ENCODE results near the gene NT5E.

Gene NT5E

DNA sequence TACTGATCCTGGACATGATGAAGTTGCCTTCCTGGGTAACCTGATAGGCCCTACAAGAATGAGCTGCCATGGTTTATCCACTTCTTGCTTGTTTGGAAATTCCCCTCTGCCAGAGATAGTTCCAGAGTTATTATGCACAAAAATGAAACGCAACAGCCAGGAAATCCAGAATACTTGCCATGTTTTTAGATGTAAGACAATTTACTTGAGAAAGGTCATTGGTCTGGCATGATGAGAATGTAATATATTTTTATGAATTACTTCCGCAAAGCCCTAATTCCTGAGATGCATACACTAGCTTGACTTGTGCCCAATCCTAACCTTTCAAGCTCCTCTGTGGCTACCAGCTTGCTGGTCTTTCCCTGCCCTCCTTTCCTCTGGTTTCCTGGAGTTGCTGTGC, 27.9 kb upstream of the NT5E start:
- DNase-seq (ENCODE audit: low spot score): no peak

DNA sequence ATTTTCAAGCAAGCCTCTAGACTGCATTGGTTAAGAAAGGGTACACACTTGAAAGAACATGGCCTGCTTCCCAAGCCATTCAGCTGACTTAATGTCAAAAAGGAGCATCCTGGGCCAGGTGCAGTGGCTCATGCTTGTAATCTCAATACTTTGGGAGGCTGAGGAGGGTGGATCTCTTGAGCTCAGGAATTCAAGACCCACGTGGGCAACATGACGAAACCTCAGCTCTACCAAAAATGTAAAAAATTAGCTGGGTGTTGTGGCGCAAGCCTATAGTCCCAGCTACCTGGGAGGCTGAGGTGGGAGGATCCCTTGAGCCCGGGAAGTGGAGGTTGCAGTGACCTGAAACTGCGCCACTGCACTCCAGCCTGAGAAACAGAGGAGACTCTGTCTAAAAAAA, 26.9 kb upstream of the NT5E start:
- DNase-seq (ENCODE audit: low spot score): no peak

GRCh38 chr6:85424981-85425380, 24.9 kb upstream of the NT5E start:
- no peak for DNase-seq (ENCODE audit: low spot score)

DNA sequence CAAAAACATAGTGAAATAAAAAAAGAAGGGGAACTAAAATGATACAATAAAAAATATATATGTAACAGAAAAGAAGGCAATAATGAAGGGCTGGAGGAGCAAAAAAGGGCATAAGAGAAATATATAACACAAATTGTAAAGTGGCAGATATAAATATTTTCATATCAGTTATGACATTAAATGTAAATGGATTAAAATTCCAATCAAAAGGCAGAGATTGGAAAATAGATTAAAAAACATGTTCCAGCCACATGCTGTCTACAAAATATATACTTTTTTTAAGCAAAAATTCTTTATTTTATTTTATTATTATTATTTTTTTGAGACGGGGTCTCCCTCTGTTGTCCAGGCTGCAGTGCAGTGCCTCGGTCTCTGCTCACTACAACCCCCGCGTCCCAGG, 23.9 kb upstream of the NT5E start:
- no peak for DNase-seq (ENCODE audit: low spot score)

DNA sequence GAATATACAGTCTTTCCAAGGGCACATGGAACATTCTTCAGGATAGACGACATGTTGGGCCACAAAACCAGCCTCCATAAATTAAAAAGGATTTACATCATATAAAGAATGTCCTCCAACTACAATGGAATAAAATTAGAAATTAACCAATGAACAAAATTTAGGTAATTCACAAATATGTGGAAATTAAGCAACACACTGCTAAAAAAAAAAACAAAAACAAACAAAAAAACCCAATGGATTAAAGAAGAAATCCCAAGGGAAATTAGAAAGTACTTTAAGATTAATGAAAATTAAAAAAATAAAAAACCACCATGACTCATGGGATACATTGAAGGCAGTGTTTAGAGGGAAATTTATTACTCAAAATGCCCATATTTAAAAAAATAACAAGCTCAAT, 21.4 kb upstream of the NT5E start:
- DNase-seq (ENCODE audit: low spot score): no peak

DNA sequence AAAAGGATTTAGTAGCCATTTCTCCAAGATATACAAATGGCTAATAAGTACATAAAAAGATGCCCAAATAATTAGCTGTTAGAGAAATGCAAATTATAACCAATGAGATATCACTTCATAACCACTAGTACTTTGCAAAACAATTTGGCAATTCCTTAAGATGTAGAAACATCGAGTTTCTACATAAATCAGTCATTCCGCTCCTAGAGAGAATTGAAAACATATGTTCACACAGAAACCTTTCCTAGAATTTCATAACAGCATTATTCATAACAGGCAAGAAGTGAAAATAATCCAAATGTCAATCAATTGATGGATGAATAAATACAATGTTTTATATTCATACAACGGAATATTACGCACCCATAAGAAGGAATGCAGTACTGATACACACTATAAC, 20.5 kb upstream of the NT5E start:
- no peak for DNase-seq (ENCODE audit: low spot score)

- DNase-seq (ENCODE audit: low spot score): no peak
Observed at GRCh38 chr6:85431271-85431670, 18.6 kb upstream of the NT5E start.

GRCh38 chr6:85432554-85432953, 17.3 kb upstream of the NT5E start:
- DNase-seq (ENCODE audit: low spot score): no peak

- DNase-seq (ENCODE audit: low spot score): no peak
Observed at GRCh38 chr6:85435851-85436250, 14.0 kb upstream of the NT5E start.

- no peak for DNase-seq (ENCODE audit: low spot score)
Observed at GRCh38 chr6:85436411-85436810, 13.5 kb upstream of the NT5E start.

DNA sequence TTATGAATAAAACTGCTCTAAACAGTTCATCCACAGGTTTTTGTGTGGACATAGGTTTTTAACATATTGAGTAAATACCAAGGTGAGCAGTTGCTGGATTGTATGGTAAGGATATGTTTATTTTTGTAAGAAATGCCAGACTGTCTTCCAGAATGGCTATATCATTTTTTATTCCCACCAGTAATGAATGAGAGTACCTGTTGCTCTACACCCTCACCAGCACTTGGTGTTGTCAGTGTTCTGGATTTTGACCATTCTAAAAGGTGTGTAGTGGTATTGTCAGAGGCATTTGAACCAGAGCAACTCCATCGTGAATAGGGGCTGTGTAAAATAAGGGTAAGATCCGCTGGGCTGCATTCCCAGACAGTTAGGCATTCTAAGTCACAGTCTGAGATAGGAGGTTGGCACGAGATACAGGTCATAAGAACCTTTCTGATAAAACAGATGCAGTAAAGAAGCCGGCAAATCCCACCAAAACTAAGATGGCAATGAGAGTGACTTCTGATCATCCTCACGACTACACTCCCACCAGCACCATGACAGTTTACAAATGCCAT, 12.9 kb upstream of the NT5E start:
- DNase-seq (ENCODE audit: low spot score): no peak

DNA sequence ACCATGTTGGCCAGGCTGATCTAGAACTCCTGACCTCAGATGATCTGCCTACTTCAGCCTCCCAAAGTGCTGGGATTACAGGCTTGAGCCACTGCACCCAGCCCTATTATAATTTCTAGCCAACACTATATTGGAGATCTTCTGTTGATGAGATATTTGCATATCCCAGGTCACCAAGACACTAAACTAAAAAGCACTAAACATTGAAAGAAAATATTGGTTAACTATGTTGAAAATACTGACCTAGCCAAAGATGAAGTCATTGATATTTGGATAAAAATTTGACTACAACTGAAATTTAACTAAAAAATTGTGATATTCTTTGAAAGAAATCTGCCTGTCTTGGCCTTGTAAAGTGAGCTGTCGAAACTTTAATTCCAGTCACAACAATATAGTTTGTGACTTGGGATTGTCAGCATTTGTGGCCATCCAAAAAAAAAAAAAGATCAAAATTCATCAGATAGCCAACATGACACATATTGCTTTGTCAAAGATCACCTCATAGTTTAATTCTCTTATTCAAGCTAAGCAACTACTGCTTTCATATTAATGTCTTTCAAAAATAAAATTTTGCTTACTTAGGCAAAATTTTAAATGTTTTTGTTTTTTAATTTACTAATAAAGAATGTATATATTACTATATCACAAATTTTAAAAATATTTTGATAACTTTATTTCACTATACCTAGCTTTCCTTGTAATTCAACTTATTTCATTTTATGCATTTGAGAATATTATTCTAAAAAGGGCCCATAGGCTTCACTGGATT, 6.3 kb upstream of the NT5E start:
- DNase-seq (ENCODE audit: low spot score): no peak

DNA sequence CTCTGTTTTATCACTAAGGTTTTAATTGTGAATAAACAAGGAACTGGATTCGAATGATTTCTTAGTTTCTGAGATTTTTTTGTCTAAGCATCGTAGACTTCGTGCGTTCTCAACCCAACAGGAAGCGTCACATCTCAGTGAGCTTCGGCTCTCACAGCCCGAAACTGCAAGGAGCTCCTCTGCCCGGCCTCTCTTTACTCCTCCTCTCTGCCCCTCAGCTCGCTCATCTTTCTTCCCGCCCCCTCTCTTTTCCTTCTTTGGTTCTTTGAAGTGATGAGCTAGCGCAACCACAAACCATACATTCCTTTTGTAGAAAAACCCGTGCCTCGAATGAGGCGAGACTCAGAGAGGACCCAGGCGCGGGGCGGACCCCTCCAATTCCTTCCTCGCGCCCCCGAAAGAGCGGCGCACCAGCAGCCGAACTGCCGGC, 480 bp upstream of the NT5E start:
- no peak for DNase-seq (ENCODE audit: low spot score)

GRCh38 chr6:85451565-85452306, 1.9 kb downstream of the NT5E start:
- DNase-seq (ENCODE audit: low spot score): no peak

GRCh38 chr6:85452441-85452881, 2.6 kb downstream of the NT5E start:
- no peak for DNase-seq (ENCODE audit: low spot score)

- no peak for DNase-seq (ENCODE audit: low spot score)
Observed at GRCh38 chr6:85453052-85453451, 3.2 kb downstream of the NT5E start.

GRCh38 chr6:85453490-85453889, 3.6 kb downstream of the NT5E start:
- DNase-seq (ENCODE audit: low spot score): no peak

DNA sequence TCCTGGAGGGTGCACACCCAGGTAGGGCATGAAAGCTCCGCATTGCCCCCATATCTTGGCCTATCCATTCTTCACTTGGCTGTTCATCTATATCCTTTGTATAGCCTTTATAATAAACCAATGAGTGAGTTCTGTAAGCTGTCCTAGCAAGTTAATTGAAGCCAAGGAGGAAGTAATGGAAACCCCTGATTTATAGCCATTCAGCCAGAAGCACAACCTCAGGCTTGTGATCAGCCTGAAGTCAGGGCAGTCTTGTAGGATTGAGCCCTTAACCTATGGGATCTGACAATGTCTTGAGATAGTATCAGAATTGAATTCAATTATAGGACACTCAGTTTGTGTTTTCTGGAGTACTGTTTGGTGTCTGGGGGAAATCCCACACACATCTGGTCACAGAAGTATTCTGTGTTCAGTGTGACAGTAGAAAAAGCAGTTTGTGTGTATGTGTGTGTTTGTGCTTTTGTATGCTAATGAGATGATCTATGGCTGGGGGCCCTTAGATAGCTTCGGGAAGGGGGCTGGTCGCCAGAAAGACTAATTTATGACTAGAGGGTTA, 5.7 kb downstream of the NT5E start:
- no peak for DNase-seq (ENCODE audit: low spot score)

DNA sequence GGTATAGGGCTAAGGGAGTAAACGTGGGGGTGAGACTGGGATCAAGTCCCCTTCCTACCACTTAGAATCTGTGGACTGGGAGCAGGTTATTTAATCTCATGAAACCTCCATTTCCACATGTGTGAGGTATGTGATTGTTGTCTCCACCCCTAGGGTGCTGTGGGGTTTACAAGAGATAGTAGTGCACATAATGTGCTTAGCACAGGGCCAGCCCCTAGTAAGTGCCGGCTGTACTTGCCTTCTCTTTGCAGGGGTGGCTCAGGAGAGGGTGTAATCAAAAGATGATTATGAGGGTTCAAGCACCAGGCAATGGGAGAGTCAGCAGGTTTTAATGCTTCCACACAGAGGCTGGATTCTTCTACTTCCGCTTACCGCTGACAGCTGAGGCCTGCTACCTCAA, 6.9 kb downstream of the NT5E start:
- DNase-seq (ENCODE audit: low spot score): no peak

GRCh38 chr6:85458184-85458583, 8.3 kb downstream of the NT5E start:
- DNase-seq (ENCODE audit: low spot score): no peak

GRCh38 chr6:85458782-85459181, 8.9 kb downstream of the NT5E start:
- DNase-seq (ENCODE audit: low spot score): no peak

DNA sequence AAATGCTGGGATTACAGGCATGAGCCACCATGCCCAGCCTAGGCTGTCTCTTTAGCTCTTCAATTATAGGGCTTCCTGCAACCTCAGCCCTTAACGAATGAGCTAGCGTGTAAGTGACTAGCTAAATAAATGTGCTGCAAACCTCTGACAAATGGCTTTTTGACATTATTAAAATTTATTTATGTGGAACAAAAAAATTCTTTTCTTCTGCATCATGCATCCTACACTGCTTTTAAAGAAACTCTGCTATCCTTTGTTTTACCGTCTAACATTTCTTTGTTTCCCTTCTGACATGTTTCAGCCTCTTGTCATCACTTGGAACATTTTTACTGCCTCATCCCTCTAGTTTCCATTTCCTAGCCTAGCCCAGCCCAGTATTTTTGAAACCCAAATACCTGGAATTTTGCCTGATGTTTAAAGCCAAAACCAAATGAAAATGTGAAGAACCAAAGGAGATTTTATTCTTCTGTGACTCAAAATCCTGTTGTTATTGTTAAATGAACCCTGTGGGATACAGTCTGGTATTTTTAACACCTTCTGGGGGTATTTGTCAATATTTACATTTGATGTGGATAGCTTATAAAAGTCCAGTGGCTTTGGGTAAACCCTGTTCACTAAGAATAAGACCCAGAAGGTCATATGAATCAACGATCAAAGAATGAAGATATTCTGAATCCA, 9.5 kb downstream of the NT5E start:
- no peak for DNase-seq (ENCODE audit: low spot score)

Data from hematopoietic multipotent progenitor cell treated with erythropoietin and hydrocortisone succinate and interleukin-3 and kit ligand, for 17 days (in vitro differentiated cells).